ENCODE data around the gene MS4A18.
"Not testable (repeated sequence)": the region's sequence is repeated elsewhere in the genome, so short reads cannot be mapped to it uniquely, and the experiment has no call there.

MS4A18 gene

DNA sequence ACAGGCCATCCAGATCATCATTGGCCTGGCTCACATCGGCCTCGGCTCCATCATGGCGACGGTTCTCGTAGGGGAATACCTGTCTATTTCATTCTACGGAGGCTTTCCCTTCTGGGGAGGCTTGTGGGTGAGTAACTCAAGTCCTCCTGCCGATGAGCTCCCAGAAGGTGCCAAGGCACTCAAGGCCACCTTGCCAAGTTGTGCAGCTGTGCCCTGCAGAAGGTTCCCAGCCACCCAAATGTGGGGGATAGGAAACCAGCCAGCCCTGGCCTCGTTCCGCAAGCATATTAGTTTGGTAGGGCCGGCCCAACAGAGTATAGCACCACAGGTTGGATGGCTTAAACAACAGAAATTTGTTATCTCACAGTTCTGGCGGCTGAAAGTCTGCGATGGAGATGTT, 21.1 kb upstream of the MS4A18 start:
- DNase-seq (ENCODE audit: insufficient read length, low spot score): no peak
- no peak for FAIRE-seq
- TF ChIP-seq POLR2A (IDR thresholded peaks at IDR 0.05; ENCODE audit: low read depth, low read length): no peak
- no peak for TF ChIP-seq TAF1 (IDR thresholded peaks at IDR 0.05; ENCODE audit: low read depth, low read length)
- TF ChIP-seq SPI1 (IDR thresholded peaks at IDR 0.05; ENCODE audit: low read depth, low read length): no peak

GRCh38 chr11:60705895-60706294, 18.6 kb upstream of the MS4A18 start:
- FAIRE-seq: no peak
- no peak for DNase-seq (ENCODE audit: insufficient read length, low spot score)
- TF ChIP-seq SPI1 (IDR thresholded peaks at IDR 0.05; ENCODE audit: low read depth, low read length): no peak
- no peak for TF ChIP-seq TAF1 (IDR thresholded peaks at IDR 0.05; ENCODE audit: low read depth, low read length)
- TF ChIP-seq POLR2AphosphoS5 (IDR thresholded peaks at IDR 0.05; ENCODE audit: low read depth, low read length): no peak
- no peak for TF ChIP-seq POLR2A (IDR thresholded peaks at IDR 0.05; ENCODE audit: low read depth, low read length)
- TF ChIP-seq PAX5 (IDR thresholded peaks at IDR 0.05; ENCODE audit: insufficient read depth, low read length, severe bottlenecking): no peak
- no peak for TF ChIP-seq POU2F2 (IDR thresholded peaks at IDR 0.05; ENCODE audit: low read depth, low read length)

GRCh38 chr11:60706931-60707330, 17.6 kb upstream of the MS4A18 start:
- DNase-seq (ENCODE audit: insufficient read length, low spot score): no peak
- TF ChIP-seq SPI1 (IDR thresholded peaks at IDR 0.05; ENCODE audit: low read depth, low read length) (no peak), TAF1 (IDR thresholded peaks at IDR 0.05; ENCODE audit: low read depth, low read length) (no peak), POU2F2 (IDR thresholded peaks at IDR 0.05; ENCODE audit: low read depth, low read length) (no peak), POLR2AphosphoS5 (IDR thresholded peaks at IDR 0.05; ENCODE audit: low read depth, low read length) (no peak), POLR2A (IDR thresholded peaks at IDR 0.05; ENCODE audit: low read depth, low read length) (no peak)
- FAIRE-seq: no peak

GRCh38 chr11:60710482-60710881, 14.0 kb upstream of the MS4A18 start:
- DNase-seq (ENCODE audit: insufficient read length, low spot score) (no peak), FAIRE-seq (no peak)
- TF ChIP-seq TAF1 (IDR thresholded peaks at IDR 0.05; ENCODE audit: low read depth, low read length): no peak
- no peak for TF ChIP-seq POU2F2 (IDR thresholded peaks at IDR 0.05; ENCODE audit: low read depth, low read length)
- TF ChIP-seq POLR2AphosphoS5 (IDR thresholded peaks at IDR 0.05; ENCODE audit: low read depth, low read length): no peak
- no peak for TF ChIP-seq SPI1 (IDR thresholded peaks at IDR 0.05; ENCODE audit: low read depth, low read length)
- TF ChIP-seq PAX5 (IDR thresholded peaks at IDR 0.05; ENCODE audit: insufficient read depth, low read length, severe bottlenecking): no peak
- TF ChIP-seq POLR2A (IDR thresholded peaks at IDR 0.05; ENCODE audit: low read depth, low read length): no peak

- no peak for TF ChIP-seq TAF1 (IDR thresholded peaks at IDR 0.05; ENCODE audit: low read depth, low read length)
- TF ChIP-seq POU2F2 (IDR thresholded peaks at IDR 0.05; ENCODE audit: low read depth, low read length): no peak
- no peak for TF ChIP-seq SPI1 (IDR thresholded peaks at IDR 0.05; ENCODE audit: low read depth, low read length)
- TF ChIP-seq POLR2A (IDR thresholded peaks at IDR 0.05; ENCODE audit: low read depth, low read length): no peak
- no peak for TF ChIP-seq PAX5 (IDR thresholded peaks at IDR 0.05; ENCODE audit: insufficient read depth, low read length, severe bottlenecking)
- no peak for TF ChIP-seq POLR2AphosphoS5 (IDR thresholded peaks at IDR 0.05; ENCODE audit: low read depth, low read length)
- DNase-seq (ENCODE audit: insufficient read length, low spot score) (no peak), FAIRE-seq (no peak)
Observed at GRCh38 chr11:60711276-60711675, 13.2 kb upstream of the MS4A18 start.

- DNase-seq (ENCODE audit: insufficient read length, low spot score); FAIRE-seq: not testable (repeated sequence)
Observed at GRCh38 chr11:60713423-60713822, 11.1 kb upstream of the MS4A18 start.

DNA sequence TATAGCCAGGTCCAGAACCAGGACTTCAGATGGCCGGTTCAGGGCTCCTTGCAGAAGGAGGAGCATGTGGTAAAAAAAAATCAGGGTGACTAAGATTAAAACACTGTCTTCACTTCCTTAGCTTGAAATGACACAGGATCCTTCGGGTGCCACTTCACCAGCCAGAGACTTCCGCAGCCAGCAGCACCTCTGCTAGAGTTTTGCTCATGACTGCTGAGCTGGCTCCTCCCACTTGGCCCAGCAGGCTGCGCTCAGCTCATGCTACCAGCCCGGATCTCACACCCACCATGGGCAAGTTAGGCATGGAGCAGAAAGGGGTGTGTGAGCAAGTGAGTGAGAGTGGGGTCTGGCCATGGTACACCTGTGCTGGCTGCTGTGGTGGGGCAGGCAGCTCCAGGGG, 6.6 kb upstream of the MS4A18 start:
- DNase-seq (ENCODE audit: insufficient read length, low spot score): no peak
- no peak for FAIRE-seq
- TF ChIP-seq POU2F2 (IDR thresholded peaks at IDR 0.05; ENCODE audit: low read depth, low read length) (no peak), TAF1 (IDR thresholded peaks at IDR 0.05; ENCODE audit: low read depth, low read length) (no peak), SPI1 (IDR thresholded peaks at IDR 0.05; ENCODE audit: low read depth, low read length) (no peak), POLR2A (IDR thresholded peaks at IDR 0.05; ENCODE audit: low read depth, low read length) (no peak), POLR2AphosphoS5 (IDR thresholded peaks at IDR 0.05; ENCODE audit: low read depth, low read length) (no peak), PAX5 (IDR thresholded peaks at IDR 0.05; ENCODE audit: insufficient read depth, low read length, severe bottlenecking) (no peak)

DNA sequence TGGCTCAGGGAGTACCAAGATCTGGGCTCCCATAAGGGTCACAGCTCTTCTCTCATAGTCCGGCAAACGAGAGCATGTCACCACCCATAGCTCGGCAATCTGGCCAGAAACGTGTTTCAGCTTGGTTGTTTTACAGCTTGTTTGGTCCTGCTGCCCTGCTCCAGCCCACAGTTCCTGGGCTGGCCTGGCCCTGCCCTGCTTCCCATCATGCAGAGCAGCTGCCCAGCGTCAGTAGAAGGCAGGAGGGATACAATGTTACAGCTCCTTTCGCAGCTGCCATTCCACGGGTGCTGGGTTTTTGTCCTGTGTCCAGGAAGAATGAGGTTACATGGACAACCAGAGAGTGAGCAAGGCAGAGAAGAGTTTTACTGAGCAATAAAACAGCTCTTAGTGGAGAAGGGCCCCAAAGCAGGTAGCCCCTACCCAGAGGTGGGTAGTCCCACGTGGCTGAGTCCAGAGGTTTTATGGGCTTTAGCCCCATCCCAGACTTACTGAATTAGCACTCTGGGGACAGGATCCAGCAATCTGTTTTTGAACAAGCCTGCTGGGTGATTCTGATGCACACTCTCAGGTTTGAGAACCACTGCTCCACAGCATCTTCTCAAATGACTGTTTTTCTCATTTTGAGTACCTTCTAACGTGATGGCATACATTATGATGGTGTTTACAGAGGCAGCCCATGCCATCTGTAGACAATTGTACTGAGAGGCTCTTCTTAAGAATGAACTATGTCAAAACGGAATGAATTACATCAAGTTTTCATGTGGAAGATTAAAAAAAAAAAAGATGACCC, 5.8 kb upstream of the MS4A18 start:
- TF ChIP-seq POLR2AphosphoS5 (IDR thresholded peaks at IDR 0.05; ENCODE audit: low read depth, low read length) (no peak), POU2F2 (IDR thresholded peaks at IDR 0.05; ENCODE audit: low read depth, low read length) (no peak), PAX5 (IDR thresholded peaks at IDR 0.05; ENCODE audit: insufficient read depth, low read length, severe bottlenecking) (no peak), TAF1 (IDR thresholded peaks at IDR 0.05; ENCODE audit: low read depth, low read length) (no peak), POLR2A (IDR thresholded peaks at IDR 0.05; ENCODE audit: low read depth, low read length) (no peak), SPI1 (IDR thresholded peaks at IDR 0.05; ENCODE audit: low read depth, low read length) (no peak)
- no peak for FAIRE-seq
- DNase-seq (ENCODE audit: insufficient read length, low spot score): no peak

DNA sequence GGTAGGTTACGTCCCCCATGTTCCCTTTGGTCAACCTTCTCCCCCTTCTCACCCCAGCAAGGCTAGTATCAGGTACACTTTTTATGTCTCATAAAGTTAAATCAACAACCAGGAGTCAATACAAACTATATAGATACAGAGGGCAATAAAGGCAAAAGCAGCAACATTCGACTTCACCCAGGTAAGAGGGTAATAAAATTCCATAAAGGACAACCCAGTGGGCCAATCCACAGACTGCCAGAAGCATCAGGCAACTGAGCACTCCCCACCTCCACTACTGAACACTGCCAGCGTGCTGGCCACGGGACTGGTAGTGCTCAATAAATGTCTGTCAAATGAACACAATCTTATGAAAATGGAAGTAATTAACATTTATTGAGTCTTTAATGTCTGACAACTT, 5.1 kb upstream of the MS4A18 start:
- DNase-seq (ENCODE audit: insufficient read length, low spot score): no peak
- no peak for TF ChIP-seq POLR2AphosphoS5 (IDR thresholded peaks at IDR 0.05; ENCODE audit: low read depth, low read length)
- no peak for TF ChIP-seq POU2F2 (IDR thresholded peaks at IDR 0.05; ENCODE audit: low read depth, low read length)
- no peak for TF ChIP-seq POLR2A (IDR thresholded peaks at IDR 0.05; ENCODE audit: low read depth, low read length)
- no peak for TF ChIP-seq PAX5 (IDR thresholded peaks at IDR 0.05; ENCODE audit: insufficient read depth, low read length, severe bottlenecking)
- no peak for TF ChIP-seq SPI1 (IDR thresholded peaks at IDR 0.05; ENCODE audit: low read depth, low read length)
- no peak for TF ChIP-seq TAF1 (IDR thresholded peaks at IDR 0.05; ENCODE audit: low read depth, low read length)
- FAIRE-seq: no peak

- DNase-seq (ENCODE audit: insufficient read length, low spot score): no peak
- TF ChIP-seq POU2F2 (IDR thresholded peaks at IDR 0.05; ENCODE audit: low read depth, low read length): no peak
- no peak for TF ChIP-seq POLR2A (IDR thresholded peaks at IDR 0.05; ENCODE audit: low read depth, low read length)
- TF ChIP-seq POLR2AphosphoS5 (IDR thresholded peaks at IDR 0.05; ENCODE audit: low read depth, low read length): no peak
- TF ChIP-seq SPI1 (IDR thresholded peaks at IDR 0.05; ENCODE audit: low read depth, low read length): no peak
- TF ChIP-seq TAF1 (IDR thresholded peaks at IDR 0.05; ENCODE audit: low read depth, low read length): no peak
- TF ChIP-seq PAX5 (IDR thresholded peaks at IDR 0.05; ENCODE audit: insufficient read depth, low read length, severe bottlenecking): no peak
- no peak for FAIRE-seq
Observed at GRCh38 chr11:60720460-60720859, 4.1 kb upstream of the MS4A18 start.

All from GM12891 (cell line).